AG04450 (cell line): Measurements from ENCODE around the gene ADAMTS3. TPM values are rescaled to one million over a fixed set of nuclear protein-coding genes. Genes with fewer than 3 reads are reported as not detected.

ENCODE experiments used
- CTCF ChIA-PET: fragments of 300-600, 350-600 bp; formaldehyde crosslinking; extraction: SDS; loops from one replicate; lab custom pipeline; 2022; ENCODE audit warnings: antibody characterized with exemption, inconsistent platforms; lab: Charles Lee
- POLR2A ChIA-PET: fragments of 350-600 bp; formaldehyde crosslinking; extraction: SDS; loops from one replicate; lab custom pipeline; 2021; ENCODE audit warnings: antibody characterized with exemption, inconsistent platforms; lab: Yijun Ruan, JAX
- DNase-seq: peaks from one replicate; pipeline ENCODE4 v3.0.0-alpha.2; 2011; ENCODE audit warnings: low read depth, low spot score
- H3K27ac ChIP-seq: one replicate; pipeline ENCODE4 v1.5.1; 2012; ENCODE audit warnings: low read depth, low read length, control low read depth
- H3K27me3 ChIP-seq: one replicate; pipeline ENCODE4 v1.6.0; 2012; ENCODE audit warnings: low read length; ENCODE audit not compliant: control insufficient read depth, insufficient read depth
- H3K4me3 ChIP-seq: 2 replicates; pipeline ENCODE4 v1.5.1; 2011; ENCODE audit warnings: mild to moderate bottlenecking, low read depth, low read length, control low read depth
- H3K9me3 ChIP-seq: 2 replicates; pipeline ENCODE4 v1.5.1; 2012; ENCODE audit warnings: low read length; ENCODE audit not compliant: control insufficient read depth, insufficient read depth
- CTCF ChIP-seq: IDR thresholded peaks from 2 replicates; pipeline ENCODE4 v1.5.1; 2011; ENCODE audit warnings: low read depth, low read length, control low read depth, inconsistent platforms
- polyA plus RNA-seq: library from polyadenylated mRNA; depleted of rRNA; stranded (reverse); fragments of >200 nt; gene quantifications from 2 replicates; pipeline ENCODE4 v1.2.3, GENCODE V29; 2011

The ADAMTS3 gene
- polyA plus RNA-seq, 1 experiment, result 0.77 TPM

GRCh38 chr4:72274251-72274650 is 294.8 kb downstream of the ADAMTS3 start:
- H3K27me3 ChIP-seq, result no peaks in the 10 kb centered on the region
- no peak overlapping the region for H3K4me3 ChIP-seq
- H3K9me3 ChIP-seq, result no peaks in the 10 kb centered on the region
- no peak for TF ChIP-seq CTCF
- H3K27ac ChIP-seq, result no peak overlapping the region
- no peak for DNase-seq
- CTCF ChIA-PET, result no interaction called here
- POLR2A ChIA-PET, result no interaction called here

DNA sequence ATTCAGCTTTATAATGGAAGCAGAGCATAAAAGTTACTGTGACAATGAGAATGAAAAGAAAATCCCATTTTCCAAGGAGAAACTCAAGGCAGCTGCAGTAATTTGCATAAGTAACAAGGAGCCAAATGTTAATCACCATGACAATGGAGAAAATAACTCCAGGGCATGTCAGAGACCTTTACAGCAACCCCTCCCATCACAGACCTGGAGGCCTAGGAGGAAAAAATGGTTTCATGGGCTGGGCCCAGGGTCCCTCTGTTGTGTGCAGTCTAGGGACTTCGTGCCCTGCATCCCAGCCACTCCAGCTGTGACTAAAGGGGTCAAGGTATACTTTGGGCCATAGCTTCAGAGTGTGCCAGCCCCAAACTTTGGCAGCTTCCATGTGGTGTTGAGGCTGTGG is 313.8 kb downstream of the ADAMTS3 start:
- H3K27ac ChIP-seq, result no peak overlapping the region
- POLR2A ChIA-PET, result no interaction called here
- H3K27me3 ChIP-seq, result no peaks in the 10 kb centered on the region
- TF ChIP-seq CTCF, result no peak
- CTCF ChIA-PET, result no interaction called here
- no peak for DNase-seq
- H3K4me3 ChIP-seq, result no peak overlapping the region
- H3K9me3 ChIP-seq, result no peaks in the 10 kb centered on the region

DNA sequence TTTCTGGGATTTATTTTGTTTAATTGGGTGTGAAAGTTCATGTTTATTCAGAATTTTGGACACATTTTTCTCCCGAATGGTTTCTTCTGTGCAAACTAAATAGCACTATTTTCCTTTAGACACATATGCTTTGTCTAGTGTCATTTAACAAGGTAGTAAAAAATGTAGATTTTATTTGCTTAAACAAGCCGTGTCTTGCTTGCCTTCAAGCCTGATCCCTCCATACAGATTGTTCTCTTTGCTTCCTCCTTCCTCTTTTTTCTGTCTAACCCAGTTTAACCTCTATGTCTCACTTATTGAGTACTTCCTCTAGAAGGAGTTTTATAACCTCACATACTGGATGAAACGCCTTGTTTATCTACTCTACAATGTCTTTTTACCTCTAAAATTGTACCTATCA is 325.4 kb downstream of the ADAMTS3 start:
- TF ChIP-seq CTCF, result no peak
- POLR2A ChIA-PET, result no interaction called here
- CTCF ChIA-PET, result no interaction called here
- no peak for DNase-seq
- no peaks in the 10 kb centered on the region for H3K27me3 ChIP-seq
- no peak overlapping the region for H3K27ac ChIP-seq
- no peaks in the 10 kb centered on the region for H3K9me3 ChIP-seq
- no peak overlapping the region for H3K4me3 ChIP-seq

DNA sequence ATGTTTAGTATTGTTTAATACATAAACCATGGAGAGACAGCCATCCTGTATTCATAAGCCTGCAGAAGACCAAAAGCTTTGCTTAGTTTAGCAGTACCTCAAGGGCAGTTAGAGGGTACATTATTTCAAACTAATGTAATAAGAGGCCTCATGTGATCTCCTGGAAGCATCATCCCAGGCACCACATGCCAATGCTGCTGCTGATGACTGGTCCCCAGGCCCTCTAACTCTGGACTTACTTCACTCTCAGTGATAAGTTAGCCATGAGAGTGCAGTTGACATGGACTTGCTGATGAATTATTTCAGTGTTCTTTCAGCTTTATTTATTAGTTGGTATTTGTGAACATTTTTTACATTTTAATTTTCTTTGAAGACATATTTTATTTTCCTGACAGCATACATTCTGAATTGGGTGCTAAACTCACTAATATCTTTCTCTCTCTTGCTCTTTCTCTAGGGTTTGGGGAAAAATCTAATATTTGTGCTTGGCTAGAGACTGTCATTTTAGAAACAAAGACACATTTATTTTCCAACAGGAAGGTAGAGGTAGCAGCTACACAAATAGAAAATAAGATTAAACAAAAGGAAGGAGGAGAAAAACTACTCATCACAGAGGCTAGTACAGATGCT is 329.4 kb downstream of the ADAMTS3 start:
- TF ChIP-seq CTCF, result no peak
- no peaks in the 10 kb centered on the region for H3K27me3 ChIP-seq
- no peak overlapping the region for H3K27ac ChIP-seq
- no peak for DNase-seq
- ChIA-PET CTCF (no interaction called here), POLR2A (no interaction called here)
- no peak overlapping the region for H3K4me3 ChIP-seq
- H3K9me3 ChIP-seq, result no peaks in the 10 kb centered on the region
